Upper lobe of left lung (tissue), 6 donors: ENCODE results near the gene KMT2E. TPM values are rescaled to one million over a fixed set of nuclear protein-coding genes. Genes with fewer than 3 reads are reported as not detected.
A peak's percentile ranks its signal among the peaks of the same experiment; 100 is the strongest.

Experiments used
- ATAC-seq, 2 donors: fragments of 200-7000 bp; cut with Tn5 transposase; one replicate each; pipeline ENCODE4 v1.9.1; 2022; ENCODE audit warnings: mild to moderate bottlenecking in 2 of 2, moderate library complexity in 2 of 2; ENCODE audit not compliant: low FRiP score in 2 of 2
- DNase-seq, 2 donors: peaks; one replicate each; pipeline ENCODE4 v3.0.0-alpha.2; 2019 to 2020
- H3K27ac ChIP-seq, 4 donors: fragments of 200-600 bp; sonication (generic); one replicate each; pipeline ENCODE4 v1.5.1; 2016 to 2019
- H3K27me3 ChIP-seq, 4 donors: fragments of 200-600 bp; sonication (generic); one replicate each; pipeline ENCODE4 v1.5.1; 2017 to 2019
- H3K36me3 ChIP-seq, 4 donors: fragments of 200-600 bp; sonication (generic); one replicate each; pipeline ENCODE4 v1.5.1; 2016 to 2019
- H3K4me1 ChIP-seq, 4 donors: fragments of 200-600 bp; sonication (generic); one replicate each; pipeline ENCODE4 v1.5.1; 2018 to 2019
- H3K4me3 ChIP-seq, 4 donors: fragments of 200-600 bp; sonication (generic); one replicate each; pipeline ENCODE4 v1.5.1; 2017 to 2019; ENCODE audit warnings: mild to moderate bottlenecking in 2 of 4, moderate library complexity in 1 of 4
- H3K9me3 ChIP-seq, 4 donors: fragments of 200-600 bp; sonication (generic); one replicate each; pipeline ENCODE4 v1.5.1; 2018 to 2019
- EP300 ChIP-seq, 4 donors: sonication (generic); formaldehyde crosslinking; IDR thresholded peaks; one replicate each; pipeline ENCODE4 v1.5.1; 2017; ENCODE audit warnings: antibody characterized with exemption in 4 of 4, control low read depth in 2 of 4
- POLR2A ChIP-seq, 4 donors: fragments of 450-650 bp; IDR thresholded peaks; one replicate each; pipeline ENCODE4 v1.5.1; 2016 to 2017; ENCODE audit warnings: antibody characterized with exemption in 4 of 4, mild to moderate bottlenecking in 2 of 4
- POLR2AphosphoS5 ChIP-seq, 2 donors: sonication (generic); formaldehyde crosslinking; IDR thresholded peaks; one replicate each; pipeline ENCODE4 v1.5.1; 2017; ENCODE audit warnings: antibody characterized with exemption in 2 of 2
- WGBS, 2 donors: methylation state at CpG; one replicate each; pipeline ENCODE4 v1.1.5; 2017 to 2018; 5-methylcytosine and 5-hydroxymethylcytosine counted together
- total RNA-seq, 6 donors: library from RNA; depleted of rRNA in 4 of 6; stranded (reverse); fragments of >200 nt in 4 of 6; gene quantifications; one replicate each; pipeline versions ENCODE4 v1.1.0 to v1.2.1, GENCODE V29; 2016 to 2021
- TF ChIP-seq, protein P1 (sequence below), 6 experiments: fragments of 450-650 bp in 4 of 6; fragments of 200-600 bp in 2 of 6; sonication (generic) in 2 of 6; IDR thresholded peaks; one replicate each; pipeline ENCODE4 v1.5.1; 2016 to 2019; ENCODE audit warnings: antibody characterized with exemption in 6 of 6
- donor health status: DM: no; HTN: no; CAD: no; lungs with moderate emphysema.
- donor health status: DM: no; HTN: yes; CAD: no; lungs with severe emphysema.

The KMT2E gene
- 100 to 1,000 TPM in 3 of 6 donors, 10 to 100 TPM in 3; 77.3 to 182 (median 105) TPM for total RNA-seq

DNA sequence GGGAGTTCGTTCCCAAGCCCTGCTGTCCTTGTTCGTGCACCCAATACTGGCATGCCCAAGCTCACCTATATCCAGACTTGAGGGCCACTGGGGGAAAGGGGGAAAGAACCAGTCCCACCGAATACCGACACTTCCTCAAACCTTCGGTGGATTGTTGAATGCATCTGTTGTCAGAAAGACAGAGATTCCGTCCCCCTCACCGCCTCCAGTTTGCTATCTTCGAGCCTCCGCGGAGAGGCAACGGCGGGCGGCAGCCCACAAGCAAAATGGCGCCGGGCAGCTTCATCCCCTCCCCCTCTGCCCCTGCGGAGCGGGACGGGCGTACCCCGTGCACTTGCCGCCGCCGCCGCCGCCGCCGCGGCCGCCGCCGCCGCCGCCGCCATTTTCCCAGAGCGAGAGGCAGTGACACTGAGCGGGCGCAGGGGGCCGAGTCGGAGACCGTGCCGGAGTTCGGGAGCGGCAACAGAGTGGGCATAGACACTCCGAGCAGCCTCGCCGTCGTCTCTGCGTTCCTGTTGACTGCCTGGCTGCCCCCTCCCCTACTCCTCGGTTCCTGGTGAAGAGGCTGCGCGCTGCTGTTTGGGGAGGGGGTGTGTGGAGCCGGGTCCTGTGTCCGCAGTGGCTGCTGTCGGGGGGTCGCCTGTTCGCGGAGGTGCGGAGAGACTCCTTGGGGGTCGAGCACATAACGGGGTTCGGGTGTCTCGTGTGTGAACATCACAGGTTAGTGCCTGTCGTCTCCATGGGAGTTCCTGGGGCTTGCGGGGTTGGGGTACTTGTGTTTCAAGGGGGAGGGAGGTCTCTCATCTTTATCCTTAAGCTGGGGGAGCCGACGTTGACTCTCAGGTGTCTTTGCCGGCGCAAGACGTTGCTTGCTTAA lies at the start of gene KMT2E:
TSS of gene KMT2E (plus strand) at position 390 of the 877 bp plus-strand sequence. CDS start 26,748 bp downstream, outside the sequence.
- 1% methylated on average over 11 to 44 of the region's 69 CpGs for WGBS, 2 donors

GRCh38 chr7:104964626-104965236 lies 49.3 kb upstream of the KMT2E start:
- Histone ChIP-seq H3K27ac (no peak overlapping the region), H3K36me3 (no peaks in the 10 kb centered on the region), H3K4me3 (no peak overlapping the region), H3K27me3 (no peaks in the 10 kb centered on the region), H3K4me1 (peaks cover 16 to 47% (median 40%) of the 10 kb centered on the region in 4 donors), H3K9me3 (no peaks in the 10 kb centered on the region)
- 74 to 78% methylated on average over 6 of the region's 6 CpGs for WGBS, 2 donors
- DNase-seq = no peak
- no peak for TF ChIP-seq EP300 (IDR thresholded peaks at IDR 0.05)
- TF ChIP-seq POLR2A (IDR thresholded peaks at IDR 0.05) = no peak
- no peak for TF ChIP-seq POLR2AphosphoS5 (IDR thresholded peaks at IDR 0.05)
- TF ChIP-seq, protein P1, sequence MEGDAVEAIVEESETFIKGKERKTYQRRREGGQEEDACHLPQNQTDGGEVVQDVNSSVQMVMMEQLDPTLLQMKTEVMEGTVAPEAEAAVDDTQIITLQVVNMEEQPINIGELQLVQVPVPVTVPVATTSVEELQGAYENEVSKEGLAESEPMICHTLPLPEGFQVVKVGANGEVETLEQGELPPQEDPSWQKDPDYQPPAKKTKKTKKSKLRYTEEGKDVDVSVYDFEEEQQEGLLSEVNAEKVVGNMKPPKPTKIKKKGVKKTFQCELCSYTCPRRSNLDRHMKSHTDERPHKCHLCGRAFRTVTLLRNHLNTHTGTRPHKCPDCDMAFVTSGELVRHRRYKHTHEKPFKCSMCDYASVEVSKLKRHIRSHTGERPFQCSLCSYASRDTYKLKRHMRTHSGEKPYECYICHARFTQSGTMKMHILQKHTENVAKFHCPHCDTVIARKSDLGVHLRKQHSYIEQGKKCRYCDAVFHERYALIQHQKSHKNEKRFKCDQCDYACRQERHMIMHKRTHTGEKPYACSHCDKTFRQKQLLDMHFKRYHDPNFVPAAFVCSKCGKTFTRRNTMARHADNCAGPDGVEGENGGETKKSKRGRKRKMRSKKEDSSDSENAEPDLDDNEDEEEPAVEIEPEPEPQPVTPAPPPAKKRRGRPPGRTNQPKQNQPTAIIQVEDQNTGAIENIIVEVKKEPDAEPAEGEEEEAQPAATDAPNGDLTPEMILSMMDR (IDR thresholded peaks at IDR 0.05) = no peak
- ATAC-seq = no peak

More for the DNA sequence above, at the start of gene KMT2E:
- H3K27me3 ChIP-seq = no peaks in the 10 kb centered on the region
- H3K36me3 ChIP-seq = no peaks in the 10 kb centered on the region
- H3K4me3 ChIP-seq = peak within 1 kb of the TSS; percentile 67 to 96 (median 78)
- H3K27ac ChIP-seq = peak within 1 kb of the TSS; percentile 99 to 100 (median 100)
- TF ChIP-seq POLR2A (IDR thresholded peaks at IDR 0.05) = peak in 3 of 4 donors; percentile 73 to 81 (median 74)
- peak; percentile 38 to 67 for TF ChIP-seq POLR2AphosphoS5 (IDR thresholded peaks at IDR 0.05)
- TF ChIP-seq EP300 (IDR thresholded peaks at IDR 0.05) = no peak
- TF ChIP-seq, protein P1 (IDR thresholded peaks at IDR 0.05) = peak in 5 of 6 experiments; percentile 13 to 63 (median 40)
- ATAC-seq (peak; percentile 79 to 90), DNase-seq (peak; percentile 87 to 97)
- H3K9me3 ChIP-seq = no peaks in the 10 kb centered on the region
- peaks cover 16 to 44% (median 40%) of the 10 kb centered on the region in 4 donors for H3K4me1 ChIP-seq

DNA sequence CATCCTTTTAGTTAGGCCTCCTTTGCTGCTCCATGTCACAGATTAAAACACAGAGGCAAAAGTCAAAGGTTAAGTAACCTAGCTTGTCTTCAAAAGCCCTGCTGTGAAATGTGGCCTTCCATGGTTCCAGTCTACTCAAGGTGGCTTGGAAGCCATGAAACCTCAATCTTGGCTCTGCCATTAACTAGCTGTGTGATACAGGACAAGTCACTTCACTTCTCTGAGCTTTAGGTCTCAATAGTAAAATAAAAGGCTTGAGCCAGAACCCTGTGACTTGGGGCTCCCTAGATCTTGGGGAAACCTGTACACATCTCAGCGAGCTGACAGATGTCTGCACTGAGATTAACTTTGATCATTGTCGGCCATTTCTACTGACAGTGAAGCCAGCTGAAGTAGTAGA lies 48.0 kb upstream of the KMT2E start:
- Histone ChIP-seq H3K36me3 (no peaks in the 10 kb centered on the region), H3K9me3 (no peaks in the 10 kb centered on the region), H3K4me1 (peaks cover 7 to 39% (median 34%) of the 10 kb centered on the region in 4 donors), H3K27ac (no peak overlapping the region), H3K27me3 (no peaks in the 10 kb centered on the region), H3K4me3 (no peak overlapping the region)
- no peak for DNase-seq
- WGBS, 2 donors = 91 to 98% methylated on average over 2 of the region's 2 CpGs
- TF ChIP-seq POLR2A (IDR thresholded peaks at IDR 0.05) (no peak), POLR2AphosphoS5 (IDR thresholded peaks at IDR 0.05) (no peak), EP300 (IDR thresholded peaks at IDR 0.05) (no peak)
- TF ChIP-seq, protein P1 (IDR thresholded peaks at IDR 0.05) = no peak
- no peak for ATAC-seq

- H3K36me3 ChIP-seq = no peaks in the 10 kb centered on the region
- TF ChIP-seq EP300 (IDR thresholded peaks at IDR 0.05) = no peak
- no peak for TF ChIP-seq POLR2AphosphoS5 (IDR thresholded peaks at IDR 0.05)
- TF ChIP-seq POLR2A (IDR thresholded peaks at IDR 0.05) = no peak
- TF ChIP-seq, protein P1 (IDR thresholded peaks at IDR 0.05) = no peak
- DNase-seq (no peak), ATAC-seq (no peak)
- WGBS, 2 donors = 94% methylated on average over 2 of the region's 2 CpGs
- peak overlapping the region in 1 of 4 donors; percentile 34 for H3K27ac ChIP-seq
- no peaks in the 10 kb centered on the region for H3K9me3 ChIP-seq
- no peaks in the 10 kb centered on the region for H3K27me3 ChIP-seq
- H3K4me3 ChIP-seq = no peak overlapping the region
- H3K4me1 ChIP-seq = peaks cover 10 to 31% (median 25%) of the 10 kb centered on the region in 4 donors
These were observed 46.9 kb upstream of the KMT2E start for GRCh38 chr7:104967088-104967487.
